ENCODE results near the gene PLEKHA4. TPM values are rescaled to one million over a fixed set of nuclear protein-coding genes. Genes with fewer than 3 reads are reported as not detected.
A peak's percentile ranks its signal among the peaks of the same experiment; 100 is the strongest.

Gene PLEKHA4
- polyA plus RNA-seq, 3 donors: 0.69 to 1.5 (median 1.1) TPM

GRCh38 chr19:48812094-48812929, 56.1 kb downstream of the PLEKHA4 start:
- peaks cover 26% of the 10 kb centered on the region for H3K4me1 Mint-ChIP-seq
- peaks cover 0 to 16% (median 10%) of the 10 kb centered on the region in 3 donors for H3K27me3 Mint-ChIP-seq (ENCODE audit: low read depth in 3 of 3)
- no peaks in the 10 kb centered on the region for H3K9me3 ChIP-seq (replicated peaks in 1 of 2; ENCODE audit: control insufficient read depth in 1 of 2, insufficient read depth in 1 of 2, low read length in 2 of 2)
- WGBS (ENCODE audit: insufficient coverage): 9% methylated on average over 34 of the region's 39 CpGs
- H3K9ac ChIP-seq (ENCODE audit: insufficient read depth, low read length, poor library complexity, severe bottlenecking): peak overlapping the region; percentile 46
- peak overlapping the region; percentile 73 for H2AFZ ChIP-seq (ENCODE audit: insufficient read depth, low read depth, low read length, poor library complexity, severe bottlenecking)
- peaks cover 0 to 6% of the 10 kb centered on the region in 2 donors for H3K27me3 ChIP-seq (ENCODE audit: control insufficient read depth in 2 of 2, insufficient read depth in 2 of 2, low read length in 2 of 2)
- peak in 1 of 3 donors; percentile 20 for DNase-seq
- no peaks in the 10 kb centered on the region for H3K36me3 ChIP-seq (replicated peaks in 1 of 2; ENCODE audit: control insufficient read depth in 1 of 2, insufficient read depth in 2 of 2, low read length in 2 of 2)
- intact Hi-C loops (cut with micrococcal nuclease): no loop called here
- no peaks in the 10 kb centered on the region for H4K20me1 ChIP-seq (ENCODE audit: insufficient read depth, low read length)
- no peak overlapping the region for H3K27ac ChIP-seq (ENCODE audit: low read depth in 1 of 2, low read length in 2 of 2)
- H3K4me3 Mint-ChIP-seq: peak overlapping the region; percentile 68 to 90
- peaks cover 0 to 2% (median 0%) of the 10 kb centered on the region in 7 donors for H3K9me3 Mint-ChIP-seq
- H3K79me2 ChIP-seq (ENCODE audit: insufficient read depth, low read length): peaks cover 7% of the 10 kb centered on the region
- H3K27ac Mint-ChIP-seq: peak overlapping the region in 4 of 7 donors; percentile 46 to 83 (median 70)
- peaks cover 3 to 4% of the 10 kb centered on the region in 2 donors for H3K36me3 Mint-ChIP-seq
- peak overlapping the region; percentile 74 for H3K4me2 ChIP-seq (replicated peaks; ENCODE audit: extremely low read depth, low read length, poor library complexity, severe bottlenecking)
- peak overlapping the region in 2 of 3 experiments; percentile 26 to 65 for H3K4me3 ChIP-seq (replicated peaks in 1 of 3; ENCODE audit: low read depth in 2 of 3, low read length in 3 of 3)
- no peak for TF ChIP-seq CTCF (IDR thresholded peaks at IDR 0.05)
- H3K4me1 ChIP-seq (ENCODE audit: control insufficient read depth in 1 of 2, insufficient read depth in 2 of 2, low read length in 2 of 2): peaks cover 24 to 31% of the 10 kb centered on the region in 2 donors

- Mint-ChIP-seq H3K4me1 (peaks cover 26% of the 10 kb centered on the region), H3K36me3 (peaks cover 3 to 4% of the 10 kb centered on the region in 2 donors), H3K27ac (peak overlapping the region in 1 of 7 donors; percentile 75), H3K27me3 (ENCODE audit: low read depth in 3 of 3) (peaks cover 0 to 16% (median 7%) of the 10 kb centered on the region in 3 donors), H3K4me3 (peak overlapping the region; percentile 83 to 87), H3K9me3 (peaks cover 0 to 2% (median 0%) of the 10 kb centered on the region in 7 donors)
- H3K27me3 ChIP-seq (ENCODE audit: control insufficient read depth in 2 of 2, insufficient read depth in 2 of 2, low read length in 2 of 2): peaks cover 0 to 6% of the 10 kb centered on the region in 2 donors
- H4K20me1 ChIP-seq (ENCODE audit: insufficient read depth, low read length): no peaks in the 10 kb centered on the region
- no peak for DNase-seq
- no peaks in the 10 kb centered on the region for H3K36me3 ChIP-seq (replicated peaks in 1 of 2; ENCODE audit: control insufficient read depth in 1 of 2, insufficient read depth in 2 of 2, low read length in 2 of 2)
- H2AFZ ChIP-seq (ENCODE audit: insufficient read depth, low read depth, low read length, poor library complexity, severe bottlenecking): peak overlapping the region; percentile 92
- peak overlapping the region; percentile 76 to 95 (median 86) for H3K4me3 ChIP-seq (replicated peaks in 1 of 3; ENCODE audit: low read depth in 2 of 3, low read length in 3 of 3)
- WGBS (ENCODE audit: insufficient coverage): 2% methylated on average over 6 of the region's 7 CpGs
- intact Hi-C loops (cut with micrococcal nuclease): no loop called here
- H3K27ac ChIP-seq (ENCODE audit: low read depth in 1 of 2, low read length in 2 of 2): no peak overlapping the region
- TF ChIP-seq CTCF (IDR thresholded peaks at IDR 0.05): no peak
- peak overlapping the region; percentile 96 for H3K4me2 ChIP-seq (replicated peaks; ENCODE audit: extremely low read depth, low read length, poor library complexity, severe bottlenecking)
- peaks cover 7% of the 10 kb centered on the region for H3K79me2 ChIP-seq (ENCODE audit: insufficient read depth, low read length)
- H3K9me3 ChIP-seq (replicated peaks in 1 of 2; ENCODE audit: control insufficient read depth in 1 of 2, insufficient read depth in 1 of 2, low read length in 2 of 2): no peaks in the 10 kb centered on the region
- H3K9ac ChIP-seq (ENCODE audit: insufficient read depth, low read length, poor library complexity, severe bottlenecking): peak overlapping the region; percentile 66
- H3K4me1 ChIP-seq (ENCODE audit: control insufficient read depth in 1 of 2, insufficient read depth in 2 of 2, low read length in 2 of 2): peaks cover 24 to 31% of the 10 kb centered on the region in 2 donors
Observed at GRCh38 chr19:48810151-48810550, 58.3 kb downstream of the PLEKHA4 start.
